A549 (cell line): ENCODE results near the gene TMEM185A.

Experiments used
- MYC ChIP-seq: IDR thresholded peaks from 2 replicates; pipeline ENCODE4 v1.6.1; 2012; ENCODE audit warnings: mild to moderate bottlenecking, inconsistent platforms, low read length, improper control_type of control experiment, borderline replicate concordance
- POLR2A ChIP-seq: IDR thresholded peaks from 2 replicates; pipeline ENCODE4 v1.6.1; 2012; ENCODE audit warnings: mild to moderate bottlenecking, low read length
- SMC3 ChIP-seq: fragments of >200 bp; sonication (Bioruptor Twin); formaldehyde crosslinking; IDR thresholded peaks from 3 replicates; pipeline ENCODE4 v1.6.1; 2018; ENCODE audit warnings: inconsistent platforms
- ZNF302 ChIP-seq: fragments of 250-450 bp; sonication (Bioruptor Pico); IDR thresholded peaks from 2 replicates; pipeline ENCODE4 v1.9.0; 2021; ENCODE audit warnings: inconsistent platforms, mild to moderate bottlenecking, moderate library complexity
- TF ChIP-seq, protein P1 (sequence below): fragments of >200 bp; sonication (Bioruptor Twin); formaldehyde crosslinking; IDR thresholded peaks from 3 replicates; pipeline ENCODE4 v1.5.1; 2016

DNA sequence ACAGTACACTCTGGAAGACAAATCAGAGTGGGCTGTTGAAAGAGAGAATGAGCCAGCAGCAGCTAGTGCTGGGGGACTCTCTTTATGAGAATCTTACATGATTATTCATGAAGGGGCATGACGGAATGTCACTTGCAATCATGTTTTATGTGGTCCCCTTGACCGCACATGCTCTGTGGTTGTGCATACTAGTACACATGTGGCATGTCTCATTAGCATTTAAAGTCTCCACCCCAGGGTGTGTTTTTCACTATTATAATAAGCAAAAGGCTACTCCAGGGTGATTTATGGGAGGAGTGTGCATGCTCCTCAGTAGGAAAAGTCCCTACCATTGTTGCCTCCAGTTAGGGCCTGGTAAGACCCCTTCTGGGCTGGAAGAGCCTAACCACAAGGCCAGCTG is 49.6 kb upstream of the TMEM185A start:
- TF ChIP-seq POLR2A (no peak), SMC3 (no peak), MYC (no peak), ZNF302 (CRISPR knock-in tag) (no peak)
- TF ChIP-seq, protein P1, sequence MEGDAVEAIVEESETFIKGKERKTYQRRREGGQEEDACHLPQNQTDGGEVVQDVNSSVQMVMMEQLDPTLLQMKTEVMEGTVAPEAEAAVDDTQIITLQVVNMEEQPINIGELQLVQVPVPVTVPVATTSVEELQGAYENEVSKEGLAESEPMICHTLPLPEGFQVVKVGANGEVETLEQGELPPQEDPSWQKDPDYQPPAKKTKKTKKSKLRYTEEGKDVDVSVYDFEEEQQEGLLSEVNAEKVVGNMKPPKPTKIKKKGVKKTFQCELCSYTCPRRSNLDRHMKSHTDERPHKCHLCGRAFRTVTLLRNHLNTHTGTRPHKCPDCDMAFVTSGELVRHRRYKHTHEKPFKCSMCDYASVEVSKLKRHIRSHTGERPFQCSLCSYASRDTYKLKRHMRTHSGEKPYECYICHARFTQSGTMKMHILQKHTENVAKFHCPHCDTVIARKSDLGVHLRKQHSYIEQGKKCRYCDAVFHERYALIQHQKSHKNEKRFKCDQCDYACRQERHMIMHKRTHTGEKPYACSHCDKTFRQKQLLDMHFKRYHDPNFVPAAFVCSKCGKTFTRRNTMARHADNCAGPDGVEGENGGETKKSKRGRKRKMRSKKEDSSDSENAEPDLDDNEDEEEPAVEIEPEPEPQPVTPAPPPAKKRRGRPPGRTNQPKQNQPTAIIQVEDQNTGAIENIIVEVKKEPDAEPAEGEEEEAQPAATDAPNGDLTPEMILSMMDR: no peak
